ENCODE data around the gene SPTBN4. TPM values are rescaled to one million over a fixed set of nuclear protein-coding genes. Genes with fewer than 3 reads are reported as not detected.
A peak's percentile ranks its signal among the peaks of the same experiment; 100 is the strongest.

Gene SPTBN4
- total RNA-seq (under 1 TPM; 0.21 to 0.25 TPM), total RNA-seq (0.46 to 1.2 reads per million in 2 donors)

DNA sequence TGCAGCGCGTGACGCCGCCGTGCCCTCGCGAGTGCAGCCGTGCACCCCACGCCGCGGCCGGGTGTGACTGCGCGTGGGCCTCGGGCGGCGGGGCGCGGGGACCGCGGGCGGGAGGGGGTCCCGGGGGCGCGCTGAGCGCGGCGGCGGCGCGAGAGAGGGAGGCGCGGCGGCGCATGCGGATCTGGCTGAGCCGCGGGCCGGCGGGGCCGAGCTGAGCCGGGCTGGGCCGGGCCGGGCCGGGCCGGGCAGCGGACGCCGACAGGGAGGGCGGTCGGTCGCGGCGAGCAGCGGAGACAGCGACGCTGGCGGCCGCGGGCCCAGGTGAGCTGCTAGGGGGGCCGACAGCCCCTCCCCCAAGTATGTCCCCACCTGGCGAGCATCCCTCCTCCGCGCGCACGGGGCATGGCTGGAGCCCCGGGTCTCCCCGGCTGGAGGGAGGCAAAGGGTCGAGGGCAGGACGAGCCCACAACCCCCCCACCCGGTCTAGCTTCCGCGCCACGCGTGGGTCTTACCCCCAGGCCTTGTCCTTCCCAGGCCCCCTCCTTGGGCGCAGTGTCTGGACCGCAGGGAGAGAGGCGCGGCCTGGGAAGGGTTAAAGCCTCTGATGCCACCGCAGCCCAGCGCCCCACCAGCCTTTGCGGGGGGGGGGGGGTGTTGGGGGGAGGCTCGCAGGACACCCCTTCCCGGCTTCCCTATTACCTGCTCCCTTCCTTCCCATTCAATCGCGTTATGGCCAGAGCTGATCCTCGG lies at the start of gene SPTBN4:
Gene SPTBN4 (plus strand): TSS at position 17 of the 750 bp plus-strand sequence. CDS start 5,621 bp downstream, outside the sequence.
- Mint-ChIP-seq H3K27ac (peak within 1 kb of the TSS; percentile 89), H3K36me3 (ENCODE audit: low read depth) (peaks cover 5% of the 10 kb centered on the region), H3K4me1 (peaks cover 20% of the 10 kb centered on the region), H3K27me3 (peaks cover 25% of the 10 kb centered on the region), H3K4me3 (peak within 1 kb of the TSS; percentile 94)
- DNase-seq (no peak), ATAC-seq (no peak)
- no peaks in the 10 kb centered on the region for H3K9me3 ChIP-seq (ENCODE audit: control insufficient read depth, low read length, poor library complexity, severe bottlenecking)

GRCh38 chr19:40417643-40417981 lies 49.2 kb upstream of the SPTBN4 start:
- DNase-seq (no peak), ATAC-seq (no peak)
- Mint-ChIP-seq H3K27ac (peak overlapping the region; percentile 81), H3K27me3 (no peaks in the 10 kb centered on the region), H3K36me3 (ENCODE audit: low read depth) (peaks cover 2% of the 10 kb centered on the region), H3K4me1 (peaks cover 21% of the 10 kb centered on the region), H3K4me3 (no peak overlapping the region)
- no peaks in the 10 kb centered on the region for H3K9me3 ChIP-seq (ENCODE audit: control insufficient read depth, low read length, poor library complexity, severe bottlenecking)

GRCh38 chr19:40418040-40418439 lies 48.8 kb upstream of the SPTBN4 start:
- no peak for DNase-seq
- no peak overlapping the region for H3K27ac Mint-ChIP-seq
- peaks cover 2% of the 10 kb centered on the region for H3K36me3 Mint-ChIP-seq (ENCODE audit: low read depth)
- H3K27me3 Mint-ChIP-seq, result no peaks in the 10 kb centered on the region
- ATAC-seq, result no peak
- no peaks in the 10 kb centered on the region for H3K9me3 ChIP-seq (ENCODE audit: control insufficient read depth, low read length, poor library complexity, severe bottlenecking)
- H3K4me1 Mint-ChIP-seq, result peaks cover 21% of the 10 kb centered on the region
- H3K4me3 Mint-ChIP-seq, result peak overlapping the region; percentile 25

DNA sequence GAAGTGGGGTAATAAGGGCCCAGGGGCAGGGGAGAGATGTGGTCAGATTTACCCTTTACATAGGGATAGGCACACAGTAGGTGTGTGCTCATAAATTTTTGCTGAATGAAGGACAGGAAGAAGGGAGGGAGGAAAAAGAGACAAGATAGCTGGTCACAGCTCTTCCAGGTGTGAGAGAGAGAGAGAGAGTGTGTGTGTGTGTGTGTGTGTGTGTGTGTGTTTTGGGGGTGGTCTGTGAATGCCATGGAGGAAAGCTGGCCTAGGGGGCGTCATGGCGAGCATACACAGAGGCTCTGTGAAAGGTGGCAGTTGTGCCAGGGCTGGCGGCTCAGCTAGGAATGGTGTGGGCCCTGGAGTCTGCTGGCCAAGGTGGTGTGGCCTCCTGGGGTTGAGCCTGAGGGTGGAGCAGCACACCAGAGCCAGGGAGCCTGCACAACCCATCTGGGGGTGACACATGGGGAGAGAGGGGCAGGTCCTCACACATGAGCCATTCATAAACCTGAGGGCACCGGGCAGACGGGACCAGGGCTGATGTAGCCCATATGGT lies 47.7 kb upstream of the SPTBN4 start:
- no peaks in the 10 kb centered on the region for H3K27me3 Mint-ChIP-seq
- peaks cover 2% of the 10 kb centered on the region for H3K36me3 Mint-ChIP-seq (ENCODE audit: low read depth)
- no peak overlapping the region for H3K27ac Mint-ChIP-seq
- no peak for DNase-seq
- peaks cover 20% of the 10 kb centered on the region for H3K4me1 Mint-ChIP-seq
- H3K9me3 ChIP-seq (ENCODE audit: control insufficient read depth, low read length, poor library complexity, severe bottlenecking), result no peaks in the 10 kb centered on the region
- no peak for ATAC-seq
- H3K4me3 Mint-ChIP-seq, result peak overlapping the region; percentile 88

- ATAC-seq, result no peak
- no peak for DNase-seq
- H3K36me3 Mint-ChIP-seq (ENCODE audit: low read depth), result peaks cover 5% of the 10 kb centered on the region
- no peak overlapping the region for H3K27ac Mint-ChIP-seq
- H3K4me1 Mint-ChIP-seq, result peaks cover 25% of the 10 kb centered on the region
- H3K4me3 Mint-ChIP-seq, result peak overlapping the region; percentile 88
- H3K9me3 ChIP-seq (ENCODE audit: control insufficient read depth, low read length, poor library complexity, severe bottlenecking), result no peaks in the 10 kb centered on the region
- H3K27me3 Mint-ChIP-seq, result no peaks in the 10 kb centered on the region
Observed at GRCh38 chr19:40419780-40420179, 47.0 kb upstream of the SPTBN4 start.

DNA sequence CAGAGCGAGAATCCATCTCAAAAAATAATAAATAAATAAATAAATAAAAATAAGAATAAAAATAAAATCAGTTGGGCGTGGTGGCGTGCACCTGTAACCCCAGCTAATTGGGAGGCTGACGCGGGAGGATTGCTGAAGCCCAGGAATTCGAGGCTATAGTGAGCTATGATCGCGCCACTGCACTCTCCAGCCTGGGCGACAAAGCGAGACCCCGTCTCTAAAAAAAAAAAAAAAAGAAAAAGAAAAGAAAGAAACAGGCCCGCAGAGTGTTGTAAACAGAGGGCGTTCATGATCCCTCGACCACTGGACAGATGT lies 46.4 kb upstream of the SPTBN4 start:
- Mint-ChIP-seq H3K4me1 (peaks cover 27% of the 10 kb centered on the region), H3K36me3 (ENCODE audit: low read depth) (peaks cover 5% of the 10 kb centered on the region), H3K27me3 (no peaks in the 10 kb centered on the region), H3K27ac (peak overlapping the region; percentile 90), H3K4me3 (peak overlapping the region; percentile 88)
- DNase-seq, result no peak
- no peaks in the 10 kb centered on the region for H3K9me3 ChIP-seq (ENCODE audit: control insufficient read depth, low read length, poor library complexity, severe bottlenecking)
- peak; percentile 3 for ATAC-seq

- peak; percentile 51 for ATAC-seq
- Mint-ChIP-seq H3K27ac (peak overlapping the region; percentile 90), H3K27me3 (no peaks in the 10 kb centered on the region), H3K36me3 (ENCODE audit: low read depth) (peaks cover 5% of the 10 kb centered on the region), H3K4me3 (peak overlapping the region; percentile 88), H3K4me1 (peaks cover 27% of the 10 kb centered on the region)
- no peaks in the 10 kb centered on the region for H3K9me3 ChIP-seq (ENCODE audit: control insufficient read depth, low read length, poor library complexity, severe bottlenecking)
- DNase-seq, result peak; percentile 64 to 67 (median 64)
Observed at GRCh38 chr19:40420766-40421765, 45.7 kb upstream of the SPTBN4 start.

DNA sequence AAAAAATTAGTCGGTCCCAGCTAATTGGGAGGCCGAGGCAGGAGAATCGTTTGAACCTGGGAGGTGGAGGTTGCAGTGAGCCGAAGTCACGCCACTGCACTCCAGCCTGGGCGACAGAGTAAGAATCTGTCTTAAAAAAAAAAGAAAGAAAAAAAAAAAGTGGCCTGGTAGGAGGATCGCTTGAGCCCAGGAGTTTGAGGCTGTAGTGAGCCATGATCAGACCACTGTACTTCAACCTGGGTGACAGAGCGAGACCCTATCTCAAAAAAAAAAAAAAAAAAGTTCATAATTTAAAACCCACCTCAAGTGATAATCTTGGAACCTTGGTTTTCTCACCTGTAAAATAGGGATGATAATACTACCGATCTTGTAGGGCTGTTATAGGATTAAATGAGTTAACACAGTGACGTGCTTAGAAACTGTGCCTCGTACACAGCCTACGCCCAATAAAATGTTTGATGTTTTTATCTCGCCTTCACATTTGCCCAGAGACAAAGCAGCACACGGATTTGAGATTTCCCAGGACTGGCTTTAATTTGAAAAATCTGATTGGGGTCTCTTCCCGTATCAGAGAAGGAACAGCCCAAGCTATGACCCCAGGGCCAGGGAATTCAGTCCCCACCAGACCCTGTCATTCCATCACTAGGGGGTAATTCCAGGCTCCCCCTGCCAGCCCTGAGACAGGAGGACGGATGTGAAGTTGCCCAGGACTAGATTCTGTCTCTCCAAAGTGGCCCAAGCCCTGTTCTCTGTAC lies 44.6 kb upstream of the SPTBN4 start:
- ATAC-seq (no peak), DNase-seq (no peak)
- H3K36me3 Mint-ChIP-seq (ENCODE audit: low read depth), result peaks cover 2% of the 10 kb centered on the region
- peak overlapping the region; percentile 19 for H3K4me3 Mint-ChIP-seq
- H3K4me1 Mint-ChIP-seq, result peaks cover 22% of the 10 kb centered on the region
- no peaks in the 10 kb centered on the region for H3K9me3 ChIP-seq (ENCODE audit: control insufficient read depth, low read length, poor library complexity, severe bottlenecking)
- H3K27ac Mint-ChIP-seq, result peak overlapping the region; percentile 90
- no peaks in the 10 kb centered on the region for H3K27me3 Mint-ChIP-seq

GRCh38 chr19:40422748-40423566 lies 43.8 kb upstream of the SPTBN4 start:
- Mint-ChIP-seq H3K27ac (peak overlapping the region; percentile 90), H3K27me3 (no peaks in the 10 kb centered on the region), H3K4me1 (peaks cover 16% of the 10 kb centered on the region), H3K4me3 (no peak overlapping the region), H3K36me3 (ENCODE audit: low read depth) (peaks cover 2% of the 10 kb centered on the region)
- ATAC-seq (no peak), DNase-seq (no peak)
- H3K9me3 ChIP-seq (ENCODE audit: control insufficient read depth, low read length, poor library complexity, severe bottlenecking), result no peaks in the 10 kb centered on the region

- ATAC-seq, result no peak
- peaks cover 11% of the 10 kb centered on the region for H3K4me1 Mint-ChIP-seq
Observed at GRCh38 chr19:40423938-40424337, 42.9 kb upstream of the SPTBN4 start.

GRCh38 chr19:40424637-40425449 lies 42.0 kb upstream of the SPTBN4 start:
- H3K27me3 Mint-ChIP-seq, result no peaks in the 10 kb centered on the region
- H3K9me3 ChIP-seq (ENCODE audit: control insufficient read depth, low read length, poor library complexity, severe bottlenecking), result no peaks in the 10 kb centered on the region
- H3K36me3 Mint-ChIP-seq (ENCODE audit: low read depth), result peaks cover 2% of the 10 kb centered on the region
- peak overlapping the region; percentile 97 for H3K4me3 Mint-ChIP-seq
- DNase-seq (no peak), ATAC-seq (no peak)
- H3K4me1 Mint-ChIP-seq, result peaks cover 8% of the 10 kb centered on the region
- H3K27ac Mint-ChIP-seq, result peak overlapping the region; percentile 98

More at GRCh38 chr19:40423938-40424337, 42.9 kb upstream of the SPTBN4 start:
- no peak for DNase-seq
- no peaks in the 10 kb centered on the region for H3K9me3 ChIP-seq (ENCODE audit: control insufficient read depth, low read length, poor library complexity, severe bottlenecking)
- Mint-ChIP-seq H3K27ac (peak overlapping the region; percentile 98), H3K36me3 (ENCODE audit: low read depth) (peaks cover 2% of the 10 kb centered on the region), H3K27me3 (no peaks in the 10 kb centered on the region), H3K4me3 (no peak overlapping the region)
